GM18858 (cell line): ENCODE measurements around the gene AKR1C3.
"Not testable (repeated sequence)": the region's sequence is repeated elsewhere in the genome, so short reads cannot be mapped to it uniquely, and the experiment has no call there.

Experiments used
- ATAC-seq: cut with Tn5 transposase; IDR thresholded peaks from one replicate; pipeline ENCODE4 v1.9.1; 2021; ENCODE audit not compliant: unreplicated experiment

AKR1C3 gene

GRCh38 chr10:5094265-5095205 is at the start of gene AKR1C3:
Gene AKR1C3 (plus strand): TSS chr10:5094414. CDS start chr10:5094445, 31 bp downstream.
- no peak for ATAC-seq

GRCh38 chr10:5045095-5045494 is 49.1 kb upstream of the AKR1C3 start:
- no peak for ATAC-seq

GRCh38 chr10:5046410-5046809 is 47.8 kb upstream of the AKR1C3 start:
- no peak for ATAC-seq

GRCh38 chr10:5047055-5047454 is 47.2 kb upstream of the AKR1C3 start:
- not testable (repeated sequence) for ATAC-seq

- no peak for ATAC-seq
Measured at GRCh38 chr10:5047912-5048628, 46.1 kb upstream of the AKR1C3 start.

GRCh38 chr10:5052951-5053500 is 41.2 kb upstream of the AKR1C3 start:
- ATAC-seq: not testable (repeated sequence)

GRCh38 chr10:5054831-5055230 is 39.4 kb upstream of the AKR1C3 start:
- ATAC-seq: not testable (repeated sequence)

GRCh38 chr10:5059267-5059666 is 34.9 kb upstream of the AKR1C3 start:
- not testable (repeated sequence) for ATAC-seq

- ATAC-seq: not testable (repeated sequence)
Measured at GRCh38 chr10:5060791-5061190, 33.4 kb upstream of the AKR1C3 start.

- ATAC-seq: no peak
Measured at GRCh38 chr10:5064656-5065055, 29.6 kb upstream of the AKR1C3 start.

- ATAC-seq: no peak
Measured at GRCh38 chr10:5068274-5068984, 25.8 kb upstream of the AKR1C3 start.

GRCh38 chr10:5070648-5071410 is 23.4 kb upstream of the AKR1C3 start:
- no peak for ATAC-seq

GRCh38 chr10:5071411-5072198 is 22.6 kb upstream of the AKR1C3 start:
- no peak for ATAC-seq

GRCh38 chr10:5073659-5074058 is 20.6 kb upstream of the AKR1C3 start:
- ATAC-seq: no peak

- no peak for ATAC-seq
Measured at GRCh38 chr10:5076615-5077014, 17.6 kb upstream of the AKR1C3 start.

GRCh38 chr10:5078547-5079180 is 15.6 kb upstream of the AKR1C3 start:
- no peak for ATAC-seq

- no peak for ATAC-seq
Measured at GRCh38 chr10:5079306-5079830, 14.8 kb upstream of the AKR1C3 start.

GRCh38 chr10:5079836-5080235 is 14.4 kb upstream of the AKR1C3 start:
- ATAC-seq: no peak

- no peak for ATAC-seq
Measured at GRCh38 chr10:5081091-5081490, 13.1 kb upstream of the AKR1C3 start.
